ENCODE data around the gene VN1R5. TPM values are rescaled to one million over a fixed set of nuclear protein-coding genes. Genes with fewer than 3 reads are reported as not detected.
"Not testable (repeated sequence)": the region's sequence is repeated elsewhere in the genome, so short reads cannot be mapped to it uniquely, and the experiment has no call there.

VN1R5 gene
- not detected in 2 replicates for total RNA-seq (2014; rRNA removed; shearing (Covaris generic))
- polyA plus RNA-seq (2015; cell fraction: cytosol; rRNA removed): not detected in 2 replicates
- not detected in 2 replicates for polyA plus RNA-seq (2015; cell fraction: nucleus; rRNA removed)

GRCh38 chr1:247255772-247256171 is at the start of gene VN1R5:
Gene VN1R5 (plus strand): TSS chr1:247256072.
- not testable (repeated sequence) for DNase-seq (ENCODE audit: low read depth)

GRCh38 chr1:247209396-247209795 is 46.5 kb upstream of the VN1R5 start:
- no peak for DNase-seq (ENCODE audit: low read depth)

- no peak for DNase-seq (ENCODE audit: low read depth)
These were observed 45.9 kb upstream of the VN1R5 start for GRCh38 chr1:247210062-247210375.

- DNase-seq (ENCODE audit: low read depth): peak; percentile 88
These were observed 45.3 kb upstream of the VN1R5 start for GRCh38 chr1:247210376-247211117.

- DNase-seq (ENCODE audit: low read depth): no peak
These were observed 44.5 kb upstream of the VN1R5 start for GRCh38 chr1:247211339-247211738.

- DNase-seq (ENCODE audit: low read depth): no peak
These were observed 43.9 kb upstream of the VN1R5 start for GRCh38 chr1:247212012-247212411.

- no peak for DNase-seq (ENCODE audit: low read depth)
These were observed 43.0 kb upstream of the VN1R5 start for GRCh38 chr1:247212627-247213617.

- no peak for DNase-seq (ENCODE audit: low read depth)
These were observed 39.6 kb upstream of the VN1R5 start for GRCh38 chr1:247216261-247216660.

GRCh38 chr1:247218121-247218651 is 37.7 kb upstream of the VN1R5 start:
- DNase-seq (ENCODE audit: low read depth): no peak

- DNase-seq (ENCODE audit: low read depth): not testable (repeated sequence)
These were observed 35.6 kb upstream of the VN1R5 start for GRCh38 chr1:247220280-247220679.

GRCh38 chr1:247222840-247223239 is 33.0 kb upstream of the VN1R5 start:
- DNase-seq (ENCODE audit: low read depth): no peak

- no peak for DNase-seq (ENCODE audit: low read depth)
These were observed 31.1 kb upstream of the VN1R5 start for GRCh38 chr1:247224822-247225221.

- DNase-seq (ENCODE audit: low read depth): peak; percentile 79
These were observed 27.7 kb upstream of the VN1R5 start for GRCh38 chr1:247228133-247228532.

GRCh38 chr1:247241691-247242090 is 14.2 kb upstream of the VN1R5 start:
- peak; percentile 2 for DNase-seq (ENCODE audit: low read depth)

- no peak for DNase-seq (ENCODE audit: low read depth)
These were observed 12.2 kb upstream of the VN1R5 start for GRCh38 chr1:247243524-247244137.

- no peak for DNase-seq (ENCODE audit: low read depth)
These were observed 9.4 kb upstream of the VN1R5 start for GRCh38 chr1:247246325-247247115.

GRCh38 chr1:247247568-247247967 is 8.3 kb upstream of the VN1R5 start:
- no peak for DNase-seq (ENCODE audit: low read depth)

- peak; percentile 37 for DNase-seq (ENCODE audit: low read depth)
These were observed 10.2 kb downstream of the VN1R5 start for GRCh38 chr1:247266053-247266452.

GRCh38 chr1:247268390-247269045 is 12.6 kb downstream of the VN1R5 start:
- no peak for DNase-seq (ENCODE audit: low read depth)

GRCh38 chr1:247269133-247269532 is 13.3 kb downstream of the VN1R5 start:
- no peak for DNase-seq (ENCODE audit: low read depth)

All from HT1080 (cell line).